ENCODE results near the gene MARK1.

The MARK1 gene

DNA sequence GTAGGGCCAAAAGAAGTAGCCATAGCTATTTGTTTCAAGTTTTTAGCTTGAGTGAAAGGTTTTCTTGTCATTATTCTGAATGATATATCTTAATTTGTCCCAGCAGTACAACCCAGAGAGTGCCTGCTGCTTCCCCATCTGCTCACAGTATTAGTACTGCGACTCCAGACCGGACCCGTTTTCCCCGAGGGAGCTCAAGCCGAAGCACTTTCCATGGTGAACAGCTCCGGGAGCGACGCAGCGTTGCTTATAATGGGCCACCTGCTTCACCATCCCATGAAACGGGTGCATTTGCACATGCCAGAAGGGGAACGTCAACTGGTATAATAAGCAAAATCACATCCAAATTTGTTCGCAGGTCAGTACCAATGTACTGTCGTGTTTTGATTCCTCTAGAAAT is 125.1 kb downstream of the MARK1 start:
- H3K4me3 ChIP-seq (ENCODE audit: insufficient read length, low read depth) = no peak overlapping the region
- no peaks in the 10 kb centered on the region for H3K27me3 ChIP-seq (ENCODE audit: insufficient read depth, insufficient read length)
- H3K36me3 ChIP-seq (ENCODE audit: insufficient read depth, insufficient read length, low read length) = peaks cover 26% of the 10 kb centered on the region
- no peak overlapping the region for H3K9ac ChIP-seq (ENCODE audit: insufficient read length, low read depth)
- H3K4me1 ChIP-seq (ENCODE audit: insufficient read depth, insufficient read length) = no peaks in the 10 kb centered on the region
- TF ChIP-seq SUZ12 (IDR thresholded peaks at IDR 0.05; ENCODE audit: extremely low read depth, insufficient read depth, insufficient read length) (no peak), ZNF274 (IDR thresholded peaks at IDR 0.05; ENCODE audit: low read depth, low read length) (no peak), YY1 (IDR thresholded peaks at IDR 0.05; ENCODE audit: insufficient read depth, insufficient read length) (no peak)
- H3K9me3 ChIP-seq (ENCODE audit: insufficient read depth, low read length) = no peaks in the 10 kb centered on the region
- DNase-seq (ENCODE audit: low read depth, low spot score) = no peak

DNA sequence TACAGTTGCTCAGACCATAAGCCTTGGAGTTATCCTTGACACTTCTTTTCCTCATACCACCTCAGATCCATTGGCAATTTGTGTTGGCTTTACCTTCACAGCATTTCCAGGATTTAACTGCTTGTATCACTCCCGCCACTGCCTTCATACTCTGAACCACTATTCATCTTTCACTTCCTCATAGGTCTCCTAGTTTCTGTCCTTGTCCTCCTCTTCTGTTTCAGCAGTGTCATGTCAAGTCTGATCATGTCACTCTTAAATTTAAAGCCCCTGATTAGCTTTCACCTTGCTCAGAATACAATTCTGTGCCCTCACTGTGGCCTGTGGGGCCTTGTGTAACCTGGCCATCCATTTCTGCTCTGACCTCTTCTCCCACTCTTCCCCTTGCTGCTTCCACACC is 127.6 kb downstream of the MARK1 start:
- no peaks in the 10 kb centered on the region for H3K27me3 ChIP-seq (ENCODE audit: insufficient read depth, insufficient read length)
- H3K36me3 ChIP-seq (ENCODE audit: insufficient read depth, insufficient read length, low read length) = peaks cover 26% of the 10 kb centered on the region
- no peak overlapping the region for H3K9ac ChIP-seq (ENCODE audit: insufficient read length, low read depth)
- no peak for DNase-seq (ENCODE audit: low read depth, low spot score)
- TF ChIP-seq SUZ12 (IDR thresholded peaks at IDR 0.05; ENCODE audit: extremely low read depth, insufficient read depth, insufficient read length) (no peak), ZNF274 (IDR thresholded peaks at IDR 0.05; ENCODE audit: low read depth, low read length) (no peak)
- H3K4me3 ChIP-seq (ENCODE audit: insufficient read length, low read depth) = no peak overlapping the region
- H3K9me3 ChIP-seq (ENCODE audit: insufficient read depth, low read length) = no peaks in the 10 kb centered on the region
- no peaks in the 10 kb centered on the region for H3K4me1 ChIP-seq (ENCODE audit: insufficient read depth, insufficient read length)

DNA sequence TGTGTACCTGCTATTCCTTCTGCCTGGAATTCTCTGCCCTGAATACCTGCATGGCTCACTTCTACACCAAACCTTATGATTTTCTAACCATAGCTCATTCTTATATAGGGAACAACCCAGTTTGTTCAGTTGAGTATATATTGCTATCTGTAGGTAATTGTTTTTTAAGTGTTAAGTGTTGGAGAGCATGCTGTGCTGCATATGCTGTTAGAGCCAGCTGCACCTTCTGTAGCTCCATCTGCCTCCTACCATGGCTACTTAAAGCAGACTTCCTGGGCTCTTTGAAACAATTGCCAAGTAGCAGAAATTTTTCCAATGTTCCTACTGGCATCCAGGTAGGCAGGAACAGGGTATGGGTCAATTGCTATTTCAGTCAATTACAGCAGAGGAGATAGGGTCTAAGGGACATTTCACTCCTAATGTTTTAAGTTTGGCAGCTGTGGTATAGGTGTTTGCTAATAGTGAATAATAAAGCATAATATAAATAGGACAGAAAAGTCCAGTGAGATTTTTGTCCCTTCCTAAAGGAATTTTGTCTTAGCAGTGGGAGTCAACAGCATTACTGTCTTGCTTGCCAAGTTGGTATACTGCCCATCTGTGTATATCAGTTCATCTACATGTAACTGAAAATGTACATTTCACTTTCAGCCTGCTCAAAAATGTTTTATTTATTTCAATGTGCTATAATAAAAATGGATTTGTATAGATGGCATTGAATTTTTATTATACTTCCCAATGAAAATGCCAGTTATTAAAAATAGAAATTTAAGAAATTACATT is 128.2 kb downstream of the MARK1 start:
- TF ChIP-seq YY1 (IDR thresholded peaks at IDR 0.05; ENCODE audit: insufficient read depth, insufficient read length) (no peak), ZNF274 (IDR thresholded peaks at IDR 0.05; ENCODE audit: low read depth, low read length) (no peak), SUZ12 (IDR thresholded peaks at IDR 0.05; ENCODE audit: extremely low read depth, insufficient read depth, insufficient read length) (no peak)
- Histone ChIP-seq H3K9me3 (ENCODE audit: insufficient read depth, low read length) (no peaks in the 10 kb centered on the region), H3K4me1 (ENCODE audit: insufficient read depth, insufficient read length) (no peaks in the 10 kb centered on the region), H3K27me3 (ENCODE audit: insufficient read depth, insufficient read length) (no peaks in the 10 kb centered on the region), H3K4me3 (ENCODE audit: insufficient read length, low read depth) (no peak overlapping the region), H3K36me3 (ENCODE audit: insufficient read depth, insufficient read length, low read length) (peaks cover 26% of the 10 kb centered on the region), H3K9ac (ENCODE audit: insufficient read length, low read depth) (no peak overlapping the region)
- no peak for DNase-seq (ENCODE audit: low read depth, low spot score)

DNA sequence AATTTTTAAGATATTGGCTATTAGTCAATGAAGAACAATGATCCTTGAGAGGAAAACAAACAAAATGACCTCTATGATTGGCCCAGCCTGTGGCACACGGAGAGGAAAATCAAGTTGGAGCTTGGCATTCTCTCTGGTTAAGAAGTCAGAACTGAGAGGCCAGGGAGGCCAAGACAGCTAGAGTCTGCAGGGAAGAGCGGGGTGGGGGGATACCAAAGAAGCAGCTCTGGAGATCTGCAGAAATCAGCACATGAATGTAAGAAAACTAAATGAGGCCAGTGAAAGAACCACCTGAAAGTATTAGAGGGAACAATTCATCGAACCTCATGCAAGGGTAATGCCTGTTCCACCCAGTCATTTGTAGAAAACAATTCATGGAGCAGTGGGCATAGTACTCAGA is 138.4 kb downstream of the MARK1 start:
- Histone ChIP-seq H3K36me3 (ENCODE audit: insufficient read depth, insufficient read length, low read length) (peaks cover 5% of the 10 kb centered on the region), H3K9ac (ENCODE audit: insufficient read length, low read depth) (no peak overlapping the region), H3K9me3 (ENCODE audit: insufficient read depth, low read length) (peaks cover 14% of the 10 kb centered on the region), H3K27me3 (ENCODE audit: insufficient read depth, insufficient read length) (no peaks in the 10 kb centered on the region), H3K4me3 (ENCODE audit: insufficient read length, low read depth) (no peak overlapping the region), H3K4me1 (ENCODE audit: insufficient read depth, insufficient read length) (no peaks in the 10 kb centered on the region)
- no peak for DNase-seq (ENCODE audit: low read depth, low spot score)
- TF ChIP-seq ZNF274 (IDR thresholded peaks at IDR 0.05; ENCODE audit: low read depth, low read length) (no peak), SUZ12 (IDR thresholded peaks at IDR 0.05; ENCODE audit: extremely low read depth, insufficient read depth, insufficient read length) (no peak), YY1 (IDR thresholded peaks at IDR 0.05; ENCODE audit: insufficient read depth, insufficient read length) (no peak)

DNA sequence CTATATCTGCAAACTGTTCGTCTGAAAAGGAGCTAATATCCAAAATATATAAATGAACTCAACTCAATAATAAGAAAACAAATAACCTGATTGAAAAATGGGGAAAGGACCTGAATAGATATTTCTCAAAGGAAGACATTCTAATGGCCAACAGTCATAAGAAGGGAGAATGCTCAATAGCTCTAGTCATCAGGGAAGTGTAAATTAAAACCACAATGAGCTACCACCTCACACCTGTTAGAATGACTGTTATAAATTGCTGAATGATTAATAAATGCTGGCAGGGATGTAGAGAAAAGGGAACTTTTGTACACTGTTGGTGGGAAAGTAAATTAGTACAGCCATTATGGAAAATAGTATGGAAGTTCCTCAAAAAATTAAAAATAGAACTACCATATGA is 141.1 kb downstream of the MARK1 start:
- Histone ChIP-seq H3K27me3 (ENCODE audit: insufficient read depth, insufficient read length) (no peaks in the 10 kb centered on the region), H3K4me3 (ENCODE audit: insufficient read length, low read depth) (no peak overlapping the region), H3K36me3 (ENCODE audit: insufficient read depth, insufficient read length, low read length) (no peaks in the 10 kb centered on the region), H3K9ac (ENCODE audit: insufficient read length, low read depth) (no peak overlapping the region), H3K9me3 (ENCODE audit: insufficient read depth, low read length) (peaks cover 14% of the 10 kb centered on the region), H3K4me1 (ENCODE audit: insufficient read depth, insufficient read length) (no peaks in the 10 kb centered on the region)
- TF ChIP-seq SUZ12 (IDR thresholded peaks at IDR 0.05; ENCODE audit: extremely low read depth, insufficient read depth, insufficient read length) = no peak
- no peak for TF ChIP-seq ZNF274 (IDR thresholded peaks at IDR 0.05; ENCODE audit: low read depth, low read length)
- TF ChIP-seq YY1 (IDR thresholded peaks at IDR 0.05; ENCODE audit: insufficient read depth, insufficient read length) = no peak
- DNase-seq (ENCODE audit: low read depth, low spot score) = no peak

DNA sequence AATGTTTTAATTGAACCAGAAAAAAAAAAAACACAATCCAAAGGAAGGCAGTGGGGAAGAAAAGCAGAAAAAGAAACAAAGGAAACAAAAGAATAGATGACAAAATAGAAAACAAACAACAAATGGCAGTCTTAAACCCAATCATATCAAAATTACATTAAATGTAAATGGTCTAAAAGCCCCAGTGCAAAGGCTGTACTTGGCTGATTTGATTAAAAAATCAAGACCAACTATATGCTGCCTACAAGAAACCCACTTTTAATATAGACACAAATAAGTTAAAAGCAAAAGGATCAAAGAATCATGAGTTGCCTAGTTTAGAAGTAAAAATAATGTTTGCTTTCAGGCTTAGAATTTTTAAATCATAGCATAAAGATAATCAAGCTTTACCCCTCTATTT is 142.4 kb downstream of the MARK1 start:
- H3K4me3 ChIP-seq (ENCODE audit: insufficient read length, low read depth) = no peak overlapping the region
- H3K9ac ChIP-seq (ENCODE audit: insufficient read length, low read depth) = no peak overlapping the region
- H3K4me1 ChIP-seq (ENCODE audit: insufficient read depth, insufficient read length) = no peaks in the 10 kb centered on the region
- no peaks in the 10 kb centered on the region for H3K36me3 ChIP-seq (ENCODE audit: insufficient read depth, insufficient read length, low read length)
- DNase-seq (ENCODE audit: low read depth, low spot score) = no peak
- no peak for TF ChIP-seq YY1 (IDR thresholded peaks at IDR 0.05; ENCODE audit: insufficient read depth, insufficient read length)
- TF ChIP-seq ZNF274 (IDR thresholded peaks at IDR 0.05; ENCODE audit: low read depth, low read length) = no peak
- no peak for TF ChIP-seq SUZ12 (IDR thresholded peaks at IDR 0.05; ENCODE audit: extremely low read depth, insufficient read depth, insufficient read length)
- H3K9me3 ChIP-seq (ENCODE audit: insufficient read depth, low read length) = peaks cover 14% of the 10 kb centered on the region
- H3K27me3 ChIP-seq (ENCODE audit: insufficient read depth, insufficient read length) = no peaks in the 10 kb centered on the region

DNA sequence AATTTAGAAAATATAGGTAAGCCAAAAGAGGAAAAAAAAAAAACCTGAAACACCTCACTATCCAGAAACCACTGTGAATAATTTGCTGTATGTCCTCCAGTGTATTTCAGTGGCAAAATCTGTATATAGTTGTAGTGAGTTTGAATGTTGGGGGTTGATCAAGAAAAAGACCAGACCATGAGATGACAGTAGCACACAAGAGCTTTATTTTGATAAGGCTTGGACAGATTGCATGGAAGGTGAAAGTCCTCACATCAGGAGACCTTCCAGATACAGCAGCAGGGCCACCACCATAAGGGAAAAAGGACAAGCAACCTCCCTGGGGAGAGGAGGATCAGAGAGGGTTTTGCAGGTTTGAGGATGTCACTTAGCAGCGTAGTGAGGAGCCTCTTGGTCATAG is 146.0 kb downstream of the MARK1 start:
- H3K27me3 ChIP-seq (ENCODE audit: insufficient read depth, insufficient read length) = no peaks in the 10 kb centered on the region
- no peaks in the 10 kb centered on the region for H3K36me3 ChIP-seq (ENCODE audit: insufficient read depth, insufficient read length, low read length)
- TF ChIP-seq SUZ12 (IDR thresholded peaks at IDR 0.05; ENCODE audit: extremely low read depth, insufficient read depth, insufficient read length) (no peak), YY1 (IDR thresholded peaks at IDR 0.05; ENCODE audit: insufficient read depth, insufficient read length) (no peak), ZNF274 (IDR thresholded peaks at IDR 0.05; ENCODE audit: low read depth, low read length) (no peak)
- peaks cover 27% of the 10 kb centered on the region for H3K9me3 ChIP-seq (ENCODE audit: insufficient read depth, low read length)
- no peak overlapping the region for H3K4me3 ChIP-seq (ENCODE audit: insufficient read length, low read depth)
- DNase-seq (ENCODE audit: low read depth, low spot score) = no peak
- H3K4me1 ChIP-seq (ENCODE audit: insufficient read depth, insufficient read length) = no peaks in the 10 kb centered on the region
- no peak overlapping the region for H3K9ac ChIP-seq (ENCODE audit: insufficient read length, low read depth)
